Epidermal melanocyte (primary cell): ENCODE measurements around the gene SPEN.
"Not testable (repeated sequence)": the region's sequence is repeated elsewhere in the genome, so short reads cannot be mapped to it uniquely, and the experiment has no call there.

Experiments
- DNase-seq: peaks from one replicate; pipeline ENCODE4 v3.0.0; 2011; ENCODE audit warnings: low spot score; ENCODE audit not compliant: insufficient read length

The SPEN gene

DNA sequence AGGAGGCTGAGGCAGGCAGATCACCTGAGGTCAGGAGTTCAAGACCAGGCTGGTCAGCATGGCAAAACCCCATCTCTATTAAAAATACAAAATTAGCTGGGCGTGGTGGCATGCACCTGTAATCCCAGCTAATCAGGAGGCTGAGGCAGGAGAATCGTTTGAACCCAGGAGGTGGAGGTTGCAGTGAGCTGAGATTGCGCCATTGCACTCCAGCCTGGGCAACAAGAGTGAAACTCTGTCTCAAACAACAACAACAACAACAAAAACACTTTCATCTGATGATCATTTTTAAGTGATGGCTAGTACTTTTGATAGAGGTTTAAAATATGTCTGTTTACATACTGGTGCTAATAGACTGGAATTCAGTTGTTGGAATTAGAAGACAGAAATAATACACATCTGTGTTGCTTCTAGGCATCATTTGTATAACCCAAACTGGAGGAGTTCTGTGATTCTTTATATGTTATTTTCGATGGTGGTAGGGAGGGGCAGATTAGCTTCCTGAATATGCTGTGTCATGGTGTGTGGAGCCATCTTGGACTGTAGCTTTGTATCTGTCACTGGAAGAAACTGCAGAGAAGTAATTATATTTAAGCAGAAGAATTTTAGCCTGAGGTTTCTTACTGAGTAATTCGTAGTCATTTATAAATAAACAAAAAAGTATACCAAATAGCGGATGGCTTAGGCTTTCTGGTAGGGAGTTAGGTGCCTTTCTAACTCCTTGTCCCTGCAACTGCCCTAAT lies 45.5 kb downstream of the SPEN start:
- not testable (repeated sequence) for DNase-seq

GRCh38 chr1:15895233-15895632 lies 47.7 kb downstream of the SPEN start:
- DNase-seq = no peak

GRCh38 chr1:15896841-15897610 lies 49.5 kb downstream of the SPEN start:
- not testable (repeated sequence) for DNase-seq

DNA sequence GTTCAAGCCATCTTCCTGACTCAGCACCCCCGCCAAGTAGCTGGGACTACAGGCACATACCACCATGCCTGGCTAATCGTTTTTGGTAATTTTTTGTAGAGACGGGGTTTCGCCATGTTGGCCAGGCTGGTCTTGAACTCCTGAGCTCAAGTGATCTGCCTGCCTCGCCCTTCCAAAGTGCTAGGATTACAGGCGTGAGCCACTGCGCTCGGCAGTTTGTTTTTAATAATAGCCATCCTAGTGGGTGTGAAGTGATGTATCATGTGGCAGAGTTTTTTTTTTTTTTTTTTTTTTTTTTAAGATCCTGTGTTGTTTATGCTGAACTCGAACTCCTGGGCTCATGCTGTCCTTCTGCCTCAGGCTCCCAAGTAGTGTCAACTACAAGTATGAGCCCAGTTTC lies 51.8 kb downstream of the SPEN start:
- no peak for DNase-seq

GRCh38 chr1:15900662-15901279 lies 53.3 kb downstream of the SPEN start:
- no peak for DNase-seq

- no peak for DNase-seq
Observed at GRCh38 chr1:15902882-15903281, 55.4 kb downstream of the SPEN start.

DNA sequence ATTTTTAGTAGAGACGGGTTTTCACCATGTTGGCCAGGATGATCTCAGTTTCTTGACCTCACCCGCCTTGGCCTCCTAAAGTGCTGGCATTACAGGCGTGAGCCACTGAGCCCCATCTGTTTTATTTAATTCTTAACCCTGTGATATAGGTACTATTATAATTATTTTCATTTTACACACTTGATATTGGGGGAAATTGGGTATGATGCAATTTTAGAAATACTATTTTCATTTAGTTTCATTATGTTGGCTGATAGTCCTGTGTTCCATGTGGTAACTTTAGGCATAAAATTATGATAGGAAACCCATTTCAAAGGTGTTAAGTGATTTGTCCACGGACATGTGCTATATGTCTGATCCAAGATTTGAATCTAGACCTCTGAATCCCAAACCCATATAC lies 61.1 kb downstream of the SPEN start:
- DNase-seq = no peak

- DNase-seq = no peak
Observed at GRCh38 chr1:15911141-15911540, 63.6 kb downstream of the SPEN start.

DNA sequence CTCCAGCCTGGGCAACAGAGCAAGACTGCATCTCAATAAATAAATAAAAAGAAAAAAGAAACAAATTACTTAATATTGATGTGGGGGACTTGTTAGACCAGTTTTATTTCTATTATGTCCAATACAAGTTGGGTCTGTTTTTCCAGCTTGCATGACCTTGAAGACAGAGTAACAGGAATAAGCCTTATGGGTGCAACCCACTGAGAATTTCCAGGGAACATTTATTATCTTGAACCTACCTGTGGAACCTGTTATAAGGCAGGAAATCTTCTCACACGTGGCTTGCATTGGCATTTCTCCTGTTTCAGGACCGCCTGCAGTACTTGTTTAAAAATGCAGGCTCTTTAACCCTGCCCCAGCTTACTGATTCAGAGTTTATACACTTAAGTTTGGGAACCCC lies 64.4 kb downstream of the SPEN start:
- no peak for DNase-seq

DNA sequence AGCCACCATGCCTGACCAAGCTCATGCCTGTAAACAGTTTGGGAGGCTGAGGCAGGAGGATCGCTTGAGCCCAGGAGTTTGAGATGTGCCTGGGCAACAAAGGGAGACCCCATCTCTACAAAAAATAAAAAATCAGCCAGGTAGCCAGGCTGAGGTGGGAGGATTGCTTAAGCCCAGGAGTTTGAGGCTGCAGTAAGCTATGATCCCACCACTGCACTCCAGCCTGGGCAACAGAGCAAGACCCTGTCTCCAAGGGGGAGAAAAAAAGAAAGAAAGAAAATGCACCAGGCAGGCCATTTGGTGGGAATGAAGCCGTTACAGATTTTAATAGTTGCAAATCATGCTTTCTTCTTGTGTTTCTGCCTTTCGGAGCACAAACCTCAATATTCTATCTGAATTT lies 66.1 kb downstream of the SPEN start:
- not testable (repeated sequence) for DNase-seq

DNA sequence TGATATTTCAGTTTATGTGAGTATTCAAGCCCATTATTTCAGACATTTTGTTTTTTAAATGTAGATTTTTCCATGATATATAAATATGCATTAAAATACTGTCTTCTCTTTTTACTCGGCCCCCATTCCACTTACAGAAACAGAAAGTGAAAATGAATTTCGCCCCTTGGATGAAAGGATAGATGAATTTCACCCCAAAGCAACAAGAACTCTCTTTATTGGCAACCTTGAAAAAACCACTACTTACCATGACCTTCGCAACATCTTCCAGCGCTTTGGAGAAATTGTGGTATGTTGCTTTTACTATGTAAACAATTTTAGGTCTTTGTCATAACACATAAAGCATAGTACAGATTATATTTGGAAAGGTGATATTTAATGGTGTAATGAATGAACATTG lies 68.5 kb downstream of the SPEN start:
- no peak for DNase-seq

- DNase-seq = no peak
Observed at GRCh38 chr1:15916417-15916816, 68.9 kb downstream of the SPEN start.

GRCh38 chr1:15916916-15917315 lies 69.4 kb downstream of the SPEN start:
- no peak for DNase-seq

DNA sequence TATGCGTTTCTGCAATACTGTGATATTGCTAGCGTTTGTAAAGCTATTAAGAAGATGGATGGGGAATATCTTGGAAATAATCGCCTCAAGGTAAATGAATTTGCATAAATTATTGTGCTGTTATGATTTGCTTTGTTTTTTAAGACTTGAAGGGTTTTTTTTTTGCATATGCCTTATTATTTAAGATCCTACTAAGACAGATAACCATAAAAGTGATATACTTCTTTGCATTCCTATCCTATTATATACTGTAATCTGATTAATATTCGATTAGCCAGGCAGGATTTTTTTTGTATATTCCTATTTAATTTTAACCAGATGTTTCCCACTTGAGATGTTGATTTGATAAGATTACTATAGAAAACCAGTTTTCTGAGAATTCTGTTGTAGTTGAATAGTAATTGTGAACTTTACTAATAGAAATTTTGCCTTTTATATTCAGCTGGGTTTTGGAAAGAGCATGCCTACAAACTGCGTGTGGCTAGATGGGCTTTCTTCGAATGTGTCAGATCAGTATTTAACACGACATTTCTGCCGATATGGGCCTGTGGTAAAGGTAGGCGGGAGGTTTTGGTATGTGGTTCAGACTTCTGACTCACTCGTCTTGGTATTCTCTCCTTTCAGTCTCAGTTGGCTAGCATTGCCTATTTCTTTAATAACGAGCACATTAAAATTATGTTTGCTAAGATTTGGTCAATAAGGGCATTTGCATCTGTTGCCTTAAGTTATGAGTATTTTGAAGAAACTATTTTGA lies 71.6 kb downstream of the SPEN start:
- no peak for DNase-seq

DNA sequence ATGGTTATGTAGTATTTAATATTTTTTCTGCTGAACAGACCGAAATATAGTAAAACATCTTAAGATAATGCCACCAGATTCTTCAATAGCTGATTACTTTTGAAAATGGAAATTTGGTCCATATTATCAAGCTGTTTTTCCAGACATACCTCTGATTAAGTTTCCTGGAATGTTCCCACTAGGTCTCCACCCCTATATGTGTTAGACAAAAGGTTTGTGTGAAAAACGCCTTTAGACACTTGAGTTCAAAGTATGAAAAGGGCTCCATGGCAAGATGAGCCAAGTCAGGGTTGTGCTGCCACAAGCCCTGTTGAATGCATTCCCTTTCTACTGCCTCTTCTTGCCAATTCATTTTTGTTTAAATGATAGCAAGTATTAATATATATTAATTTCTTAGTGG lies 75.7 kb downstream of the SPEN start:
- DNase-seq = no peak

GRCh38 chr1:15926448-15926847 lies 78.9 kb downstream of the SPEN start:
- not testable (repeated sequence) for DNase-seq

GRCh38 chr1:15928971-15929965 lies 81.8 kb downstream of the SPEN start:
- no peak for DNase-seq

DNA sequence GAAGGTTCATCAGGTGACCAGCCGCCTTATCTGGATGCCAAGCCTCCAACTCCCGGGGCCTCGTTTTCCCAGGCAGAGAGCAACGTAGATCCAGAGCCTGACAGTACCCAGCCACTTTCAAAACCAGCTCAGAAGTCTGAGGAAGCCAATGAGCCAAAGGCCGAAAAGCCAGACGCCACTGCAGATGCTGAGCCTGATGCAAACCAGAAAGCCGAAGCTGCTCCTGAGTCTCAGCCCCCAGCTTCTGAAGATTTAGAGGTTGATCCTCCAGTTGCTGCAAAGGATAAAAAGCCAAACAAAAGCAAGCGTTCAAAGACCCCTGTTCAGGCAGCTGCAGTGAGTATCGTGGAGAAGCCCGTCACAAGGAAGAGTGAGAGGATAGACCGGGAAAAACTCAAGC lies 83.9 kb downstream of the SPEN start:
- DNase-seq = no peak

GRCh38 chr1:15931884-15932283 lies 84.4 kb downstream of the SPEN start:
- DNase-seq = no peak

DNA sequence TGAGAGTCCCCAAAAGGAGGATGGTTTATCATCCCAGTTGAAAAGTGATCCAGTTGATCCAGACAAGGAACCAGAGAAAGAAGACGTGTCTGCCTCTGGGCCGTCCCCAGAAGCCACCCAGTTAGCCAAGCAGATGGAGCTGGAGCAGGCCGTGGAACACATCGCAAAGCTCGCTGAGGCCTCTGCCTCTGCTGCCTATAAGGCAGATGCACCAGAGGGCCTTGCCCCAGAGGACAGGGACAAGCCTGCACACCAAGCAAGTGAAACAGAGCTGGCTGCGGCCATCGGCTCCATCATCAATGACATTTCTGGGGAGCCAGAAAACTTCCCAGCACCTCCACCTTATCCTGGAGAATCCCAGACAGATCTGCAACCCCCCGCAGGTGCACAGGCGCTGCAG lies 85.1 kb downstream of the SPEN start:
- DNase-seq = no peak

DNA sequence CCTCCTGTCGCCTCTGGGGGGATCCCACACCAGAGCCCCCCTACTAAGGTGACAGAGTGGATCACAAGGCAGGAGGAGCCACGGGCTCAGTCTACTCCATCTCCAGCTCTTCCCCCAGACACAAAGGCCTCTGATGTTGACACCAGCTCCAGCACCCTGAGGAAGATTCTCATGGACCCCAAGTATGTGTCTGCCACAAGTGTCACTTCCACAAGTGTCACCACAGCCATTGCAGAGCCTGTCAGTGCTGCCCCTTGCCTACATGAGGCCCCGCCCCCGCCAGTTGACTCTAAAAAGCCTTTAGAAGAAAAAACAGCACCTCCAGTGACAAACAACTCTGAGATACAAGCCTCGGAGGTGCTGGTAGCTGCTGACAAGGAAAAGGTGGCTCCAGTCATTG lies 86.2 kb downstream of the SPEN start:
- no peak for DNase-seq
